Activated CD8-positive, alpha-beta T cell treated with anti-CD3 and anti-CD28 coated beads for 36 hours (primary cell): ENCODE data around the gene SPOCD1. TPM values are rescaled to one million over a fixed set of nuclear protein-coding genes. Genes with fewer than 3 reads are reported as not detected.

ENCODE experiments used
- ATAC-seq: fragments of 200-7000 bp; cut with Tn5 transposase; one replicate; pipeline ENCODE4 v1.10.0; 2021; ENCODE audit warnings: mild to moderate bottlenecking, moderate library complexity
- CTCF ChIA-PET: fragments of 350-600 bp; sonication (Branson Sonifier 250); formaldehyde crosslinking; loops from one replicate; lab custom pipeline; 2021; ENCODE audit warnings: antibody characterized with exemption; lab: Charles Lee
- POLR2A ChIA-PET: fragments of 350-600 bp; sonication (Branson Sonifier 250); formaldehyde crosslinking; loops from one replicate; lab custom pipeline; 2021; ENCODE audit warnings: antibody characterized with exemption; lab: Charles Lee
- DNase-seq: peaks from one replicate; pipeline ENCODE4 v3.0.0-alpha.2; 2020
- H3K27ac Mint-ChIP-seq: one replicate; pipeline ENCODE4 v1.8.0; 2021; ENCODE audit warnings: mild to moderate bottlenecking, mixed read lengths
- H3K27me3 Mint-ChIP-seq: one replicate; pipeline ENCODE4 v1.8.0; 2021; ENCODE audit warnings: mixed read lengths
- H3K36me3 Mint-ChIP-seq: one replicate; pipeline ENCODE4 v1.8.0; 2021; ENCODE audit warnings: low read depth, mixed read lengths
- H3K4me1 Mint-ChIP-seq: one replicate; pipeline ENCODE4 v1.8.0; 2021; ENCODE audit warnings: low read depth, mixed read lengths
- H3K4me3 Mint-ChIP-seq: one replicate; pipeline ENCODE4 v1.8.0; 2021; ENCODE audit warnings: mild to moderate bottlenecking, moderate library complexity, mixed read lengths
- H3K9me3 Mint-ChIP-seq: one replicate; pipeline ENCODE4 v1.8.0; 2021; ENCODE audit warnings: mixed read lengths
- CTCF ChIP-seq: fragments of 200-600 bp; IDR thresholded peaks from one replicate; pipeline ENCODE4 v1.8.0; 2022; ENCODE audit warnings: antibody characterized with exemption, mild to moderate bottlenecking
- intact Hi-C: fragments of 100-400 bp; cut with micrococcal nuclease; formaldehyde crosslinking; loops from one replicate; pipeline ENCODE4 v1.10.0; 2022
- total RNA-seq, 2 experiments: library from RNA; stranded (reverse); gene quantifications; one replicate each; pipeline ENCODE4 v1.2.3, GENCODE V29; 2021

Gene SPOCD1
- total RNA-seq, 2 experiments from 2014 or later = not detected

GRCh38 chr1:31815307-31815645 lies 546 bp downstream of the SPOCD1 start:
- ATAC-seq = no peak
- no peak for DNase-seq
- Mint-ChIP-seq H3K36me3 (no peaks in the 10 kb centered on the region), H3K4me1 (peaks cover 13% of the 10 kb centered on the region), H3K27me3 (no peaks in the 10 kb centered on the region), H3K9me3 (no peaks in the 10 kb centered on the region), H3K27ac (no peak overlapping the region), H3K4me3 (no peak overlapping the region)
- ChIA-PET POLR2A (interaction anchor here (0.6 to 1.3 kb wide), 7 partner anchors 11 to 170 kb away, joined by 3 to 7 read pairs (median 3); partner anchors contain the start of gene PTP4A2), CTCF (interaction anchor here (0.6 to 9.6 kb wide), 16 partner anchors 8 to 247 kb away, joined by 3 to 88 read pairs (median 4); no protein-coding TSS in a partner anchor)
- intact Hi-C loops = no loop called here
- no peak for TF ChIP-seq CTCF

- ChIA-PET POLR2A (interaction anchor here (0.6 to 1.3 kb wide), 6 partner anchors 11 to 199 kb away, joined by 3 to 7 read pairs (median 3); partner anchors contain the start of genes KHDRBS1 and PTP4A2), CTCF (interaction anchor here (1.0 to 9.6 kb wide), 9 partner anchors 9 to 248 kb away, joined by 3 to 88 read pairs (median 4); no protein-coding TSS in a partner anchor)
- Mint-ChIP-seq H3K27me3 (no peaks in the 10 kb centered on the region), H3K9me3 (no peaks in the 10 kb centered on the region), H3K4me1 (peaks cover 13% of the 10 kb centered on the region), H3K27ac (no peak overlapping the region), H3K4me3 (no peak overlapping the region), H3K36me3 (no peaks in the 10 kb centered on the region)
- no peak for TF ChIP-seq CTCF
- no peak for DNase-seq
- no peak for ATAC-seq
- intact Hi-C loops = no loop called here
Observed at GRCh38 chr1:31814631-31815306, 1.1 kb downstream of the SPOCD1 start.

GRCh38 chr1:31814041-31814511 lies 1.7 kb downstream of the SPOCD1 start:
- no peak for DNase-seq
- TF ChIP-seq CTCF = no peak

GRCh38 chr1:31812158-31812829 lies 3.5 kb downstream of the SPOCD1 start:
- H3K4me1 Mint-ChIP-seq = peaks cover 11% of the 10 kb centered on the region
- intact Hi-C loops = no loop called here
- TF ChIP-seq CTCF = no peak
- ChIA-PET POLR2A (no interaction called here), CTCF (interaction anchor here (1.1 to 9.6 kb wide), 7 partner anchors 10 to 250 kb away, joined by 3 to 88 read pairs (median 4); no protein-coding TSS in a partner anchor)
- DNase-seq = no peak
- ATAC-seq = no peak
- no peaks in the 10 kb centered on the region for H3K36me3 Mint-ChIP-seq
- H3K27ac Mint-ChIP-seq = no peak overlapping the region
- no peak overlapping the region for H3K4me3 Mint-ChIP-seq
- H3K27me3 Mint-ChIP-seq = no peaks in the 10 kb centered on the region
- H3K9me3 Mint-ChIP-seq = no peaks in the 10 kb centered on the region

More at GRCh38 chr1:31814041-31814511, 1.7 kb downstream of the SPOCD1 start:
- no peak for ATAC-seq
- Mint-ChIP-seq H3K4me3 (no peak overlapping the region), H3K9me3 (no peaks in the 10 kb centered on the region), H3K4me1 (peaks cover 13% of the 10 kb centered on the region), H3K36me3 (no peaks in the 10 kb centered on the region), H3K27me3 (no peaks in the 10 kb centered on the region), H3K27ac (no peak overlapping the region)
- POLR2A ChIA-PET = interaction anchor here (0.6 to 1.3 kb wide), 5 partner anchors 10 to 199 kb away, joined by 3 to 7 read pairs (median 3); partner anchors contain the start of gene KHDRBS1
- intact Hi-C loops = no loop called here
- CTCF ChIA-PET = interaction anchor here (0.8 to 9.6 kb wide), 6 partner anchors 10 to 249 kb away, joined by 3 to 88 read pairs (median 4); no protein-coding TSS in a partner anchor
